Epithelial cell of proximal tubule (primary cell): ENCODE measurements around the gene DHRS4L2. TPM values are rescaled to one million over a fixed set of nuclear protein-coding genes. Genes with fewer than 3 reads are reported as not detected.

Experiments
- DNase-seq: peaks from one replicate; pipeline ENCODE4 v3.0.0-alpha.2; 2011; ENCODE audit warnings: low read depth
- H3K4me3 ChIP-seq: 2 replicates; pipeline ENCODE4 v1.5.1; 2011; ENCODE audit warnings: low read depth, mild to moderate bottlenecking, low read length
- CTCF ChIP-seq: conservative IDR thresholded peaks from 2 replicates; pipeline ENCODE4 v1.5.1; 2012; ENCODE audit warnings: low read depth, mild to moderate bottlenecking, low read length
- total RNA-seq: library from RNA; depleted of rRNA; stranded (reverse); fragments of >200 nt; gene quantifications from 2 replicates; pipeline ENCODE4 v1.2.3, GENCODE V29; 2015

DHRS4L2 gene
- total RNA-seq, 1 donor from 2014 or later, result 14.8 TPM

DNA sequence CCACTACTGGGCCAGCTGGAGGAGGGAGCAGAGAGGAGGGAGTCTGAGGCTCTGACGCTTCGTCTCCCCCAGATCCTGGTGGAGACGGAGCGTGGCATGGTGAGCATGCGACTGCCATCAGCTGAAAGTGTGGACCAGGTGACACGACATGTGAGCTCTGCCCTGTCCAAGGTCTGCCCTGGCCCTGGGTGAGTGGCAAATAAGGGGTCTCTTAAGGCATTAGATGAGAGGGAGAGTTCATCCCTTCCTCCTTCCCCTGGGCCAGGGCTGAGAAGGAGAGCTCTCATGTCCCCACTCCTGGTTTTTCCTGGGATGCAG, 65.6 kb downstream of the DHRS4L2 start:
- no peak overlapping the region for H3K4me3 ChIP-seq
- no peak for DNase-seq
- TF ChIP-seq CTCF, result no peak

- no peak overlapping the region for H3K4me3 ChIP-seq
- no peak for DNase-seq
- no peak for TF ChIP-seq CTCF
Observed at GRCh38 chr14:24054646-24055045, 65.9 kb downstream of the DHRS4L2 start.

Other genes with a start within 250 kb of the DHRS4L2 start
- gene DHRS4, start 35.2 kb upstream of the DHRS4L2 start, total RNA-seq, result 33.1 and 43.7 TPM in 2 replicates
- 0.07 TPM in 1 of 2 replicates, not detected in the other for gene CARMIL3, start 63.1 kb downstream of the DHRS4L2 start, total RNA-seq
- gene CPNE6, start 82.6 kb downstream of the DHRS4L2 start, total RNA-seq, result not detected in 2 replicates
- gene PCK2, start 105.4 kb downstream of the DHRS4L2 start, total RNA-seq, result 40.0 and 47.7 TPM in 2 replicates
- 42.6 and 51.2 TPM in 2 replicates for gene DCAF11, start 125.8 kb downstream of the DHRS4L2 start, total RNA-seq
- 0.87 and 1.2 TPM in 2 replicates for gene NRL, start 126.0 kb downstream of the DHRS4L2 start, total RNA-seq
- gene FITM1, start 141.7 kb downstream of the DHRS4L2 start, total RNA-seq, result not detected in 2 replicates
- gene PSME1, start 147.3 kb downstream of the DHRS4L2 start, total RNA-seq, result 266 and 385 TPM in 2 replicates
- 22.3 and 31.8 TPM in 2 replicates for gene EMC9, start 152.7 kb downstream of the DHRS4L2 start, total RNA-seq
- 156 and 168 TPM in 2 replicates for gene PSME2, start 157.7 kb downstream of the DHRS4L2 start, total RNA-seq
- gene RNF31, start 158.6 kb downstream of the DHRS4L2 start, total RNA-seq, result 42.3 and 79.4 TPM in 2 replicates
- 26.8 and 45.1 TPM in 2 replicates for gene IRF9, start 172.3 kb downstream of the DHRS4L2 start, total RNA-seq
- gene REC8, start 183.2 kb downstream of the DHRS4L2 start, total RNA-seq, result 122 and 158 TPM in 2 replicates
- 60.4 and 102 TPM in 2 replicates for gene IPO4, start 199.9 kb downstream of the DHRS4L2 start, total RNA-seq
- gene TM9SF1, start 206.5 kb downstream of the DHRS4L2 start, total RNA-seq, result 54.4 and 84.1 TPM in 2 replicates
- gene TSSK4, start 216.8 kb downstream of the DHRS4L2 start, total RNA-seq, result not detected in 2 replicates
- 42.8 and 88.4 TPM in 2 replicates for gene CHMP4A, start 224.6 kb downstream of the DHRS4L2 start, total RNA-seq
- gene MDP1, start 227.1 kb downstream of the DHRS4L2 start, total RNA-seq, result 15.6 and 26.1 TPM in 2 replicates
- gene NEDD8, start 243.4 kb downstream of the DHRS4L2 start, total RNA-seq, result 219 and 220 TPM in 2 replicates
- 64.2 and 136 TPM in 2 replicates for gene GMPR2, start 244.0 kb downstream of the DHRS4L2 start, total RNA-seq